COLO829 (cell line): Measurements from ENCODE around the gene SRCIN1.
A peak's percentile ranks its signal among the peaks of the same experiment; 100 is the strongest.

Experiments
- DNase-seq: peaks from one replicate; pipeline ENCODE4 v3.0.0; 2012; ENCODE audit warnings: low spot score

SRCIN1 gene

GRCh38 chr17:38583176-38583575 is 22.6 kb downstream of the SRCIN1 start:
- no peak for DNase-seq

- DNase-seq = no peak
Measured at GRCh38 chr17:38582069-38582468, 23.7 kb downstream of the SRCIN1 start.

GRCh38 chr17:38579934-38580333 is 25.8 kb downstream of the SRCIN1 start:
- DNase-seq = peak; percentile 66

- DNase-seq = no peak
Measured at GRCh38 chr17:38579083-38579480, 26.7 kb downstream of the SRCIN1 start.

- DNase-seq = no peak
Measured at GRCh38 chr17:38578229-38579082, 27.3 kb downstream of the SRCIN1 start.

GRCh38 chr17:38577645-38578173 is 28.0 kb downstream of the SRCIN1 start:
- DNase-seq = no peak

- DNase-seq = no peak
Measured at GRCh38 chr17:38577244-38577643, 28.5 kb downstream of the SRCIN1 start.

GRCh38 chr17:38575781-38576180 is 30.0 kb downstream of the SRCIN1 start:
- no peak for DNase-seq

- DNase-seq = no peak
Measured at GRCh38 chr17:38574712-38575111, 31.0 kb downstream of the SRCIN1 start.

- DNase-seq = no peak
Measured at GRCh38 chr17:38572669-38573365, 32.9 kb downstream of the SRCIN1 start.

- no peak for DNase-seq
Measured at GRCh38 chr17:38571833-38572668, 33.7 kb downstream of the SRCIN1 start.

GRCh38 chr17:38569701-38570512 is 35.8 kb downstream of the SRCIN1 start:
- no peak for DNase-seq

- DNase-seq = no peak
Measured at GRCh38 chr17:38568845-38569510, 36.8 kb downstream of the SRCIN1 start.

GRCh38 chr17:38568274-38568673 is 37.5 kb downstream of the SRCIN1 start:
- no peak for DNase-seq

GRCh38 chr17:38567350-38567749 is 38.4 kb downstream of the SRCIN1 start:
- no peak for DNase-seq

GRCh38 chr17:38566666-38567031 is 39.1 kb downstream of the SRCIN1 start:
- DNase-seq = no peak

- DNase-seq = no peak
Measured at GRCh38 chr17:38565853-38566665, 39.7 kb downstream of the SRCIN1 start.

- DNase-seq = no peak
Measured at GRCh38 chr17:38564869-38565268, 40.9 kb downstream of the SRCIN1 start.

GRCh38 chr17:38564254-38564837 is 41.4 kb downstream of the SRCIN1 start:
- no peak for DNase-seq
